AG09319 (cell line): ENCODE measurements around the gene CFAP157.
"Not testable (repeated sequence)": the region's sequence is repeated elsewhere in the genome, so short reads cannot be mapped to it uniquely, and the experiment has no call there.

Experiments used
- DNase-seq: peaks from one replicate; pipeline ENCODE4 v3.0.0-alpha.2; 2010; ENCODE audit warnings: low read depth; ENCODE audit errors: extremely low read depth
- CTCF ChIP-seq: IDR thresholded peaks from 2 replicates; pipeline ENCODE4 v1.5.1; 2011; ENCODE audit warnings: low read depth, mild to moderate bottlenecking, inconsistent platforms, low read length, moderate library complexity

The CFAP157 gene

GRCh38 chr9:127755061-127756060, 48.6 kb downstream of the CFAP157 start:
- no peak for TF ChIP-seq CTCF
- no peak for DNase-seq

GRCh38 chr9:127756233-127756632, 49.4 kb downstream of the CFAP157 start:
- TF ChIP-seq CTCF = no peak
- no peak for DNase-seq

GRCh38 chr9:127756776-127757175, 50.0 kb downstream of the CFAP157 start:
- DNase-seq = not testable (repeated sequence)

GRCh38 chr9:127758843-127759242, 52.1 kb downstream of the CFAP157 start:
- DNase-seq = no peak
- no peak for TF ChIP-seq CTCF

GRCh38 chr9:127761061-127761460, 54.3 kb downstream of the CFAP157 start:
- no peak for TF ChIP-seq CTCF

GRCh38 chr9:127761491-127761956, 54.7 kb downstream of the CFAP157 start:
- no peak for DNase-seq
- TF ChIP-seq CTCF = no peak

More at GRCh38 chr9:127761061-127761460, 54.3 kb downstream of the CFAP157 start:
- DNase-seq = no peak

GRCh38 chr9:127762111-127762676, 55.4 kb downstream of the CFAP157 start:
- no peak for TF ChIP-seq CTCF
- DNase-seq = no peak
